ENCODE results near the gene RBM20. TPM values are rescaled to one million over a fixed set of nuclear protein-coding genes. Genes with fewer than 3 reads are reported as not detected.

The RBM20 gene
- total RNA-seq, 1 donor from 2014 or later: 0.27 TPM

GRCh38 chr10:110880012-110880411, 235.9 kb downstream of the RBM20 start:
- intact Hi-C loops (cut with micrococcal nuclease): no loop called here

GRCh38 chr10:110881247-110881646, 237.1 kb downstream of the RBM20 start:
- intact Hi-C loops (cut with micrococcal nuclease): no loop called here

DNA sequence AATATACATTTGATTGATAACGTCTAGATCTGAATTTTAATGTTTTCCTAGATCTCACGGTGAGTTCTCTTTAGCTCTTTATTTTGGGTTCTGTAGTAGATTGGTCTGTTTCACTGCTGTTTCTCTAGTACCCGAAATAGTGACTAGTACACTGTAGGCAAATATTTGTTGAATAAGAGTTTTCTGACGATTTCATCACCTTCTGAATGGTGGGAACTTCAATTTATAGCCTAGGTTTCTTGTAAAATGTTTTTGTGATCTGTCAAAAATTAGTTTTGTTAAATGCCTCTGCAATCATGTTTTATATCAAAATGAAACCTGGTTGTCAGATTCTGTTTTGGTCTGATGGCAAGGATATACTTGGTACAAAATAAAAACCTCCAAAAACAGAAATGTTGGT, 237.8 kb downstream of the RBM20 start:
- intact Hi-C loops (cut with micrococcal nuclease): no loop called here

DNA sequence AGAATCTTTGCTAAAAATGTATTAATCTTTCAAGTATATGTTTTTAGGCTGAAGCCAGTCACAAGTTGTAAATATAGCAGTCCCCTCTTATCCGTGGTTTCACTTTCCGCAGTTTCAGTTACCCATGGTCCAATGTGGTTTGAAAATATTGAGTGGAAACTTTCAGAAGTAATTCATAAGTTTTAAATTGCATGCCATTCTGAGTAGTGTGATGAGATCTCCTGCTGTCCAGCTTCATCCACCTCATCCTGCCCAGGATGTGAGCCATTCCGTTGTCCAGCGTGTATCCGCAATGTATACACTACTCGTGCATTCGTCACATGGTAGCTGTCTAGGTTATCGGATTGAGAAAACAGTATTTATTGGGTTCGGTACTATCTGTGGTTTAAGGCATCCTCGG, 239.8 kb downstream of the RBM20 start:
- intact Hi-C loops (cut with micrococcal nuclease): loop anchor here (1.0 kb wide), 3 partner anchors 9 to 20 kb away; no protein-coding TSS in a partner anchor

- intact Hi-C loops (cut with micrococcal nuclease): no loop called here
These were observed 242.0 kb downstream of the RBM20 start for GRCh38 chr10:110885932-110886674.

DNA sequence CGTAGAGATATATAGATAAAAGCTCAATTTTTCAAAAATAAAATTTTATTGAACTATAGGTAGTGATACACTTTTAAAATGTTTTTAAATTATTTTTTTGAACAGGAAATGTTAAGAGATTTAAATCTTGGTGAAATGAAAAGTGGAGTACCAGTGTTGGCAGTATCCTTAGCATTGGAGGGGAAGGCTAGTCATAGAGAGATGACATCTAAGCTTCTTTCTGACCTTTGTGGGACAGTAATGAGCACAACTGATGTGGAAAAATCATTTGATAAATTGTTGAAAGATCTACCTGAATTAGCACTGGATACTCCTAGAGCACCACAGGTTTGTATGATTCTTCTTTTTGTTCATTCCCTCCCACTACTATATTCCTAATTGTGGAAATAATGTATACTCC, 243.4 kb downstream of the RBM20 start:
- intact Hi-C loops (cut with micrococcal nuclease): no loop called here

Other genes starting within 250 kb of the RBM20 start
- 131 and 132 TPM in 2 replicates for gene DUSP5, start 146.4 kb upstream of the RBM20 start, total RNA-seq
- gene SMC3, start 76.6 kb upstream of the RBM20 start, total RNA-seq: 68.6 TPM in 2 replicates
- gene PDCD4, start 227.6 kb downstream of the RBM20 start, total RNA-seq: 71.4 and 89.9 TPM in 2 replicates